K562 (cell line): ENCODE data around the gene ALG6. TPM values are rescaled to one million over a fixed set of nuclear protein-coding genes. Genes with fewer than 3 reads are reported as not detected.

ENCODE experiments used
- ATAC-seq: fragments of 200-7000 bp; cut with Tn5 transposase; 3 replicates; pipeline ENCODE4 v1.9.1; 2020; ENCODE audit warnings: moderate library complexity
- BruUV-seq: library from RNA; stranded (reverse); fragments of 400-500 nt; replicated peaks from 2 replicates; lab custom pipeline; 2021; lab: Mats Ljungman, UMichigan
- CTCF ChIA-PET: fragments of 300-600 bp; formaldehyde crosslinking; extraction: SDS; loops from one replicate; lab custom pipeline; 2021; ENCODE audit warnings: low intra/inter-chr PET ratio; lab: Yijun Ruan, JAX
- POLR2A ChIA-PET: fragments of 300-600, 350-650 bp; sonication (Branson Sonifier 250); formaldehyde crosslinking; extraction: SDS; loops from one replicate; lab custom pipeline; 2021; ENCODE audit warnings: antibody characterized with exemption, inconsistent platforms; lab: Yijun Ruan, JAX
- DNase-seq, 4 experiments: peaks; one replicate each; pipeline versions ENCODE4 v3.0.0 to v3.0.0-alpha.2; 2011 to 2018; ENCODE audit warnings: low spot score in 3 of 4, mixed read lengths in 3 of 4; ENCODE audit errors: extremely low read depth in 1 of 4
- FAIRE-seq: peaks from 2 replicates; lab custom pipeline; 2011; peaks lifted over from hg19 to GRCh38; lab: Jason Lieb, UNC
- H2AFZ ChIP-seq: 2 replicates; pipeline ENCODE4 v1.6.0; 2011; ENCODE audit warnings: low read depth, low read length, control low read depth, inconsistent platforms
- H3K27ac ChIP-seq: fragments of 200-600 bp; 3 replicates; pipeline ENCODE4 v1.8.0; 2011; ENCODE audit warnings: low read depth, mild to moderate bottlenecking, control low read depth, inconsistent platforms, low read length, moderate library complexity, mixed read lengths; ENCODE audit errors: extremely low read depth
- H3K27me3 ChIP-seq, 2 experiments: fragments of 300-600 bp in 1 of 2; 2 replicates in 1 of 2; 3 replicates in 1 of 2; pipeline versions ENCODE4 v1.6.0 to v1.8.0; 2011; ENCODE audit warnings: inconsistent platforms in 2 of 2, low read length in 2 of 2, mild to moderate bottlenecking in 1 of 2, mixed read lengths in 1 of 2, moderate library complexity in 1 of 2; ENCODE audit not compliant: control insufficient read depth in 2 of 2, insufficient read depth in 2 of 2
- H3K36me3 ChIP-seq: fragments of 300-600 bp; 3 replicates; pipeline ENCODE4 v1.8.0; 2011; ENCODE audit warnings: mild to moderate bottlenecking, low read length, inconsistent platforms; ENCODE audit not compliant: control insufficient read depth, insufficient read depth
- H3K4me1 ChIP-seq, 2 experiments: fragments of 200-600 bp in 1 of 2; replicated peaks in 1 of 2; 2 replicates in 1 of 2; 3 replicates in 1 of 2; pipeline versions ENCODE4 v1.5.1 to v1.8.0; 2011; ENCODE audit warnings: inconsistent platforms in 2 of 2, low read length in 2 of 2, mild to moderate bottlenecking in 1 of 2, mixed read lengths in 1 of 2, moderate library complexity in 1 of 2; ENCODE audit not compliant: control insufficient read depth in 2 of 2, insufficient read depth in 2 of 2
- H3K4me2 ChIP-seq: 2 replicates; pipeline ENCODE4 v1.6.1; 2011; ENCODE audit warnings: low read length, control low read depth, inconsistent platforms, mixed read lengths; ENCODE audit not compliant: insufficient read depth
- H3K4me3 ChIP-seq: fragments of 200-600 bp; sonication (generic), shearing (Covaris generic); 2 replicates; pipeline ENCODE4 v1.5.1; 2016; ENCODE audit warnings: control low read depth, inconsistent platforms
- H3K79me2 ChIP-seq: fragments of 200-600 bp; 3 replicates; pipeline ENCODE4 v1.8.0; 2011; ENCODE audit warnings: low read length, inconsistent platforms; ENCODE audit not compliant: control insufficient read depth, insufficient read depth
- H3K9ac ChIP-seq, 2 experiments: 2 replicates each; pipeline versions ENCODE4 v1.6.0 to v1.6.1; 2011; ENCODE audit warnings: low read depth in 2 of 2, low read length in 2 of 2, control low read depth in 1 of 2, inconsistent platforms in 1 of 2, mild to moderate bottlenecking in 1 of 2, mixed read lengths in 1 of 2; ENCODE audit not compliant: insufficient read depth in 1 of 2
- H3K9me1 ChIP-seq: one replicate; pipeline ENCODE4 v1.6.0; 2011; ENCODE audit warnings: inconsistent platforms, mild to moderate bottlenecking, low read length, moderate library complexity; ENCODE audit not compliant: control insufficient read depth, insufficient read depth
- H3K9me3 ChIP-seq: replicated peaks from 2 replicates; pipeline ENCODE4 v1.5.1; 2011; ENCODE audit warnings: low read depth, low read length, inconsistent platforms; ENCODE audit not compliant: control insufficient read depth, insufficient read depth
- H4K20me1 ChIP-seq: replicated peaks from 2 replicates; pipeline ENCODE4 v1.6.1; 2011; ENCODE audit warnings: low read length, inconsistent platforms, mixed read lengths; ENCODE audit not compliant: control insufficient read depth, insufficient read depth
- BRF1 ChIP-seq: IDR thresholded peaks from 3 replicates; pipeline ENCODE4 v1.6.1; 2011; ENCODE audit warnings: borderline replicate concordance, mild to moderate bottlenecking; ENCODE audit not compliant: insufficient read length; ENCODE audit errors: extremely low read depth
- ERF ChIP-seq: fragments of 450-650 bp; formaldehyde crosslinking; IDR thresholded peaks from 2 replicates; pipeline ENCODE4 v1.4.0; 2020; ENCODE audit warnings: mild to moderate bottlenecking, mixed read lengths
- IRF2 ChIP-seq: sonication (generic); formaldehyde crosslinking; IDR thresholded peaks from 2 replicates; pipeline ENCODE4 v1.8.1; 2022; ENCODE audit warnings: mild to moderate bottlenecking, missing genetic modification reagents
- NFIX ChIP-seq: fragments of 250-450 bp; sonication (Bioruptor Pico); IDR thresholded peaks from 2 replicates; pipeline ENCODE4 v1.4.0; 2020; ENCODE audit warnings: low read depth, mild to moderate bottlenecking, moderate library complexity
- SMAD1 ChIP-seq: fragments of 150-350 bp; IDR thresholded peaks from 2 replicates; pipeline ENCODE4 v1.6.1; 2014; ENCODE audit warnings: low read length, low read depth; ENCODE audit not compliant: partially characterized antibody
- SMARCA5 ChIP-seq: fragments of 450-650 bp; IDR thresholded peaks from 2 replicates; pipeline ENCODE4 v1.6.1; 2016
- SMARCC2 ChIP-seq: fragments of 450-650 bp; IDR thresholded peaks from 2 replicates; pipeline ENCODE4 v1.6.1; 2017; ENCODE audit warnings: antibody characterized with exemption, moderate library complexity, mild to moderate bottlenecking, low read depth
- WGBS: fragments of 100-300 bp; shearing (Covaris generic); methylation state at CpG from one replicate; pipeline ENCODE4 v1.1.6; 2016; ENCODE audit warnings: low coverage, mixed read lengths; ENCODE audit not compliant: insufficient coverage; ENCODE audit errors: missing lambda C conversion rate; 5-methylcytosine and 5-hydroxymethylcytosine counted together
- in situ Hi-C: fragments of 300-500 bp; cut with MboI; formaldehyde crosslinking; loops from 4 replicates; pipeline ENCODE4 v1.15.0; 2018; ENCODE audit warnings: inconsistent platforms, mixed read lengths
- intact Hi-C: fragments of 100-400 bp; cut with micrococcal nuclease; formaldehyde crosslinking; loops from 2 replicates; pipeline ENCODE4 v1.14.2; 2022
- polyA plus RNA-seq, 8 experiments: library from polyadenylated mRNA; depleted of rRNA in 4 of 8; stranded (reverse) in 5 of 8; unstranded in 3 of 8; fragments of >200 nt; fragmentation: Nextera tagmentation in 2 of 8; fragmentation: Illumina TruSeq in 1 of 8; extraction: Ambion mirVana in 2 of 8; extraction: Trizol in 1 of 8; gene quantifications; 2 replicates each; pipeline versions ENCODE4 v1.2.1 to v1.2.3, GENCODE V29; 2011 to 2014; ENCODE audit warnings: inconsistent platforms in 1 of 8, missing spikeins in 1 of 8
- total RNA-seq, 7 experiments: library from RNA; depleted of rRNA in 6 of 7; stranded (reverse); fragments of >200 nt in 6 of 7; fragmentation: Illumina TruSeq in 2 of 7; extraction: Trizol in 2 of 7; gene quantifications; 2 replicates each; pipeline versions ENCODE4 v1.2.1 to v1.2.3, GENCODE V29; 2011 to 2021; ENCODE audit warnings: low replicate concordance in 1 of 7
- TF ChIP-seq, protein P1 (sequence below): fragments of 450-650 bp; formaldehyde crosslinking; IDR thresholded peaks from 2 replicates; pipeline ENCODE4 v1.4.0; 2020; ENCODE audit warnings: mild to moderate bottlenecking, moderate library complexity
- TF ChIP-seq, protein P2 (sequence below): fragments of 250-450 bp; sonication (Bioruptor Pico); IDR thresholded peaks from 2 replicates; pipeline ENCODE4 v1.4.0; 2020; ENCODE audit warnings: mild to moderate bottlenecking, moderate library complexity

Gene ALG6
- total and polyA plus RNA-seq, 9 of the 15 experiments (the other 6 are each of a cell fraction or from before 2014, with no cell fraction given) = 14.6 to 35.7 (median 23.3) TPM

DNA sequence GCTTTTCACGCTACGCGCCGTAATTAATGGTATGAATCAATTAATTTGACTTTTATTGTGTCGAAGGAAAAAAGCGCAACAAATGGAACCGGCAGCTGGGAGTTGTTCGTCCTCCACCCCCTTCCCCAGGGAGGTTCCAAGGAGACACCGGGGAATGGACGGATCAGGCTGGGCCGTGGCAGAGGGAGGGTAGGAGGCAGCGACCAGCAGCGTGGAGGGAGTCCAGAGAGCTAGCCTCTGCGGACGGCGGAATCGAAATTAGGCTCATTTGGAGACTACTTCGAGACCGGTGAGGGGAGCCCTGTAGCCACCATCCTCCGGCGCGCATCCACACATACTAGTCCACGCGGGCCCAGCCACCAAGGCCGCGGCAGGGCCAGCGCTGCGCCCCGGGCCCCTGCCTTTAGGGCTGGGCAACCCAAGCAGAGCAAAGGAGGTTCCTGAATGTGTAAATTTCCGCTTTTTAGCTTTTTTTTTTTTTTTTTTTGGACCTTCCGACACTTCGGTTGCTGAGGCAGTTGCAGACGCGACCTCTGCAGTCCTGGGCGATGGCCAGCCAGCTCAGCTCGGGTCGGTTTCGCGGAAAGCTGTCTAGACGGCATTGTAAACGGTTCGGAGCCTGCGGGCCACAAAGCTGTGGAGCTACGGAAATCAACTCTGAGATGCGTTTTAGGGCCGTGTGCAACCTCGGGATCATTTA lies 47.3 kb upstream of the ALG6 start:
- H3K9me3 ChIP-seq = no peaks in the 10 kb centered on the region
- H3K36me3 ChIP-seq = no peaks in the 10 kb centered on the region
- peaks cover 0 to 9% of the 10 kb centered on the region in 2 experiments; a peak in 2 of 5 replicates for H3K27me3 ChIP-seq
- 78% methylated on average over 34 of the region's 47 CpGs for WGBS
- BruUV-seq = no TSS peak
- no peak overlapping the region for H2AFZ ChIP-seq
- no peaks in the 10 kb centered on the region for H4K20me1 ChIP-seq
- no peaks in the 10 kb centered on the region for H3K9me1 ChIP-seq
- no peak overlapping the region for H3K27ac ChIP-seq
- intact Hi-C loops (no loop called here), in situ Hi-C loops (no loop called here)
- no peak overlapping the region for H3K4me3 ChIP-seq
- DNase-seq = no peak
- H3K4me2 ChIP-seq = no peak overlapping the region
- ChIA-PET CTCF (no interaction called here), POLR2A (no interaction called here)
- peaks cover 4 to 42% of the 10 kb centered on the region in 2 experiments; a peak in 4 of 5 replicates for H3K4me1 ChIP-seq
- ATAC-seq = no peak
- H3K79me2 ChIP-seq = no peaks in the 10 kb centered on the region
- FAIRE-seq = no peak
- H3K9ac ChIP-seq = no peak overlapping the region
- TF ChIP-seq BRF1 (no peak), IRF2 (no peak), NFIX (CRISPR knock-in tag) (no peak)

DNA sequence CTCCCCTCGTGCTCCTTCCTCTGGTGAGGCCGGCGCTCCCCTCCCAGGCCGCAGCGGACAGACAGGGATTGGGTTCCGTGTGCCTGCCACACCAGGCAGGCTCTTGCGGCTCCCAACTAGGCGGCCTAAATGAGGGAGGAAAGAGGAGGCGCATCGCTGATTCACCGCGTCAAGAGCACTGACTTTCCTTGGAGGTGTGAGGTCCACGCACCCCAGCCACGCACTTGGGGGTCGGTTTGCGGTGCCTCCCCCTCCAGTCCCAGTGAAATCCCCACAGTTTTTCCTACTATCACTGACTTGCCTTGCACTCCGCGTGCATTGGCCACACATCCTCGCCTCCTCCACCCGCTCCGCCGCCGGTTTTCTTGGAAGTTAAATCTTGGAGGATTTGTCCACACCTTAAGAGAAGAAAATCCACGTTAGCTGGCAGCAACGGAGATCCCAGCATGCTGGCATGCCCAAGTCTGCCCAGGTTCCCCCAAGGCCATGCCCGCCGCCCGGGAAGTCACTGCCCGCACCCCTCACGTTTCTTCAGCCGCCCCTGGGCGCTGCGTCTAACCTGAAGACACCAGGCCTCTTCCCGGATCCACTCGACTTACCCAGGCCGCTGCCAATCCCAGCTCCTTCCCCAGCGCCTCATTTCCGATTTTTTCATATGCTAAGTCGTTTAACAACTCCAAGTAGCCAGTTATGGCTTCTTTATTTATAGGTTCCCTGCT lies 46.2 kb upstream of the ALG6 start:
- BruUV-seq = no TSS peak
- H3K9me1 ChIP-seq = no peaks in the 10 kb centered on the region
- CTCF ChIA-PET = no interaction called here
- 90% methylated on average over 20 of the region's 39 CpGs for WGBS
- no peak for ATAC-seq
- TF ChIP-seq SMAD1 (no peak), SMARCC2 (no peak), SMARCA5 (no peak), ERF (CRISPR knock-in tag) (no peak)
- TF ChIP-seq, protein P1, sequence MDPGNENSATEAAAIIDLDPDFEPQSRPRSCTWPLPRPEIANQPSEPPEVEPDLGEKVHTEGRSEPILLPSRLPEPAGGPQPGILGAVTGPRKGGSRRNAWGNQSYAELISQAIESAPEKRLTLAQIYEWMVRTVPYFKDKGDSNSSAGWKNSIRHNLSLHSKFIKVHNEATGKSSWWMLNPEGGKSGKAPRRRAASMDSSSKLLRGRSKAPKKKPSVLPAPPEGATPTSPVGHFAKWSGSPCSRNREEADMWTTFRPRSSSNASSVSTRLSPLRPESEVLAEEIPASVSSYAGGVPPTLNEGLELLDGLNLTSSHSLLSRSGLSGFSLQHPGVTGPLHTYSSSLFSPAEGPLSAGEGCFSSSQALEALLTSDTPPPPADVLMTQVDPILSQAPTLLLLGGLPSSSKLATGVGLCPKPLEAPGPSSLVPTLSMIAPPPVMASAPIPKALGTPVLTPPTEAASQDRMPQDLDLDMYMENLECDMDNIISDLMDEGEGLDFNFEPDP (CRISPR knock-in tag) = no peak
- TF ChIP-seq, protein P2, sequence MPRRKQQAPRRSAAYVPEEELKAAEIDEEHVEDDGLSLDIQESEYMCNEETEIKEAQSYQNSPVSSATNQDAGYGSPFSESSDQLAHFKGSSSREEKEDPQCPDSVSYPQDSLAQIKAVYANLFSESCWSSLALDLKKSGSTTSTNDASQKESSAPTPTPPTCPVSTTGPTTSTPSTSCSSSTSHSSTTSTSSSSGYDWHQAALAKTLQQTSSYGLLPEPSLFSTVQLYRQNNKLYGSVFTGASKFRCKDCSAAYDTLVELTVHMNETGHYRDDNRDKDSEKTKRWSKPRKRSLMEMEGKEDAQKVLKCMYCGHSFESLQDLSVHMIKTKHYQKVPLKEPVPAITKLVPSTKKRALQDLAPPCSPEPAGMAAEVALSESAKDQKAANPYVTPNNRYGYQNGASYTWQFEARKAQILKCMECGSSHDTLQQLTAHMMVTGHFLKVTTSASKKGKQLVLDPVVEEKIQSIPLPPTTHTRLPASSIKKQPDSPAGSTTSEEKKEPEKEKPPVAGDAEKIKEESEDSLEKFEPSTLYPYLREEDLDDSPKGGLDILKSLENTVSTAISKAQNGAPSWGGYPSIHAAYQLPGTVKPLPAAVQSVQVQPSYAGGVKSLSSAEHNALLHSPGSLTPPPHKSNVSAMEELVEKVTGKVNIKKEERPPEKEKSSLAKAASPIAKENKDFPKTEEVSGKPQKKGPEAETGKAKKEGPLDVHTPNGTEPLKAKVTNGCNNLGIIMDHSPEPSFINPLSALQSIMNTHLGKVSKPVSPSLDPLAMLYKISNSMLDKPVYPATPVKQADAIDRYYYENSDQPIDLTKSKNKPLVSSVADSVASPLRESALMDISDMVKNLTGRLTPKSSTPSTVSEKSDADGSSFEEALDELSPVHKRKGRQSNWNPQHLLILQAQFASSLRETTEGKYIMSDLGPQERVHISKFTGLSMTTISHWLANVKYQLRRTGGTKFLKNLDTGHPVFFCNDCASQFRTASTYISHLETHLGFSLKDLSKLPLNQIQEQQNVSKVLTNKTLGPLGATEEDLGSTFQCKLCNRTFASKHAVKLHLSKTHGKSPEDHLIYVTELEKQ (CRISPR knock-in tag) = no peak
- TF ChIP-seq, all 486 proteins: peak for 0
- POLR2A ChIA-PET = no interaction called here
- intact Hi-C loops = no loop called here
- DNase-seq (no peak), FAIRE-seq (no peak)
- H3K27me3 ChIP-seq = peaks cover 4 to 15% of the 10 kb centered on the region in 2 experiments; a peak in 3 of 5 replicates
- H3K4me3 ChIP-seq = no peak overlapping the region
- H3K9me3 ChIP-seq = no peaks in the 10 kb centered on the region
- no peak overlapping the region for H3K4me2 ChIP-seq
- no peaks in the 10 kb centered on the region for H3K36me3 ChIP-seq
- H3K79me2 ChIP-seq = no peaks in the 10 kb centered on the region
- no peak overlapping the region for H2AFZ ChIP-seq
- peaks cover 4 to 42% of the 10 kb centered on the region in 2 experiments; a peak in 4 of 5 replicates for H3K4me1 ChIP-seq
- no peak overlapping the region for H3K9ac ChIP-seq
- in situ Hi-C loops = no loop called here
- H3K27ac ChIP-seq = no peak overlapping the region
- no peaks in the 10 kb centered on the region for H4K20me1 ChIP-seq
